H1 (cell line): Measurements from ENCODE around the gene SSX2IP. TPM values are rescaled to one million over a fixed set of nuclear protein-coding genes. Genes with fewer than 3 reads are reported as not detected.

Source experiments
- CTCF ChIA-PET: fragments of 300-600 bp; sonication (Branson Sonifier 250); formaldehyde crosslinking; loops from one replicate; lab custom pipeline; 2021; ENCODE audit not compliant: partially characterized antibody; lab: Charles Lee
- POLR2A ChIA-PET: fragments of 300-600 bp; sonication (Branson Sonifier 250); formaldehyde crosslinking; loops from one replicate; lab custom pipeline; 2021; ENCODE audit warnings: inconsistent platforms; ENCODE audit not compliant: partially characterized antibody; lab: Charles Lee
- DNase-seq, 2 experiments: peaks; one replicate each; pipeline versions ENCODE4 v3.0.0 to v3.0.0-alpha.2; 2010 to 2022; ENCODE audit warnings: low spot score in 2 of 2, low read depth in 1 of 2, mixed read lengths in 1 of 2
- FAIRE-seq: peaks from 2 replicates; lab custom pipeline; 2011; peaks lifted over from hg19 to GRCh38; lab: Jason Lieb, UNC
- H2AFZ ChIP-seq: 2 replicates; pipeline ENCODE4 v1.8.1; 2012; ENCODE audit warnings: low read length, inconsistent platforms
- H2AK5ac ChIP-seq: 2 replicates; pipeline ENCODE4 v1.6.1; 2013; ENCODE audit warnings: low read depth, low read length
- H2BK120ac ChIP-seq: replicated peaks from 2 replicates; pipeline ENCODE3; 2013; ENCODE audit warnings: low read depth, low read length, inconsistent platforms
- H2BK12ac ChIP-seq: 2 replicates; pipeline ENCODE4 v1.6.1; 2013; ENCODE audit warnings: low read depth, low read length
- H2BK15ac ChIP-seq: 2 replicates; pipeline ENCODE4 v1.6.1; 2013; ENCODE audit warnings: low read length
- H2BK20ac ChIP-seq: 2 replicates; pipeline ENCODE4 v1.6.1; 2013; ENCODE audit warnings: low read length
- H2BK5ac ChIP-seq: 2 replicates; pipeline ENCODE4 v1.6.1; 2013; ENCODE audit warnings: low read depth, low read length
- H3K14ac ChIP-seq: 2 replicates; pipeline ENCODE4 v1.6.1; 2013; ENCODE audit warnings: inconsistent platforms; ENCODE audit not compliant: insufficient read length
- H3K18ac ChIP-seq: 2 replicates; pipeline ENCODE4 v1.6.1; 2013; ENCODE audit warnings: low read length; ENCODE audit errors: extremely low read depth
- H3K23ac ChIP-seq: 2 replicates; pipeline ENCODE4 v1.6.1; 2013; ENCODE audit warnings: inconsistent platforms; ENCODE audit not compliant: insufficient read length
- H3K23me2 ChIP-seq: 2 replicates; pipeline ENCODE4 v1.6.1; 2013; ENCODE audit warnings: low read depth, low read length
- H3K27ac ChIP-seq: 2 replicates; pipeline ENCODE4 v1.6.1; 2011; ENCODE audit warnings: low read depth, low read length, inconsistent platforms
- H3K27me3 ChIP-seq, 4 experiments: replicated peaks in 1 of 4; 1 replicate in 1 of 4; 2 replicates in 3 of 4; pipeline versions ENCODE4 v1.6.1 to v1.8.1; 2011 to 2013; ENCODE audit warnings: low read length in 3 of 4, mild to moderate bottlenecking in 3 of 4, inconsistent platforms in 2 of 4, mixed read lengths in 2 of 4, moderate library complexity in 1 of 4; ENCODE audit not compliant: control insufficient read depth in 3 of 4, insufficient read depth in 3 of 4; ENCODE audit errors: extremely low read depth in 1 of 4
- H3K36me3 ChIP-seq, 4 experiments: 2 replicates each; pipeline versions ENCODE4 v1.6.1 to v1.8.1; 2011 to 2013; ENCODE audit warnings: mild to moderate bottlenecking in 4 of 4, low read length in 3 of 4, moderate library complexity in 2 of 4, control low read depth in 1 of 4, inconsistent platforms in 1 of 4; ENCODE audit not compliant: insufficient read depth in 4 of 4, control insufficient read depth in 2 of 4
- H3K4ac ChIP-seq: replicated peaks from 2 replicates; pipeline ENCODE3; 2013; ENCODE audit warnings: low read length, low read depth, mixed read lengths, inconsistent platforms; ENCODE audit not compliant: insufficient read length
- H3K4me1 ChIP-seq, 4 experiments: replicated peaks in 1 of 4; 1 replicate in 1 of 4; 2 replicates in 3 of 4; pipeline versions ENCODE4 v1.6.1 to v1.8.1; 2011 to 2013; ENCODE audit warnings: low read length in 3 of 4, inconsistent platforms in 2 of 4, mixed read lengths in 1 of 4; ENCODE audit not compliant: insufficient read depth in 4 of 4, control insufficient read depth in 3 of 4
- H3K4me2 ChIP-seq, 2 experiments: 2 replicates each; pipeline versions ENCODE4 v1.6.1 to v1.8.1; 2011 to 2013; ENCODE audit warnings: low read depth in 2 of 2, low read length in 2 of 2, control low read depth in 1 of 2, inconsistent platforms in 1 of 2, mild to moderate bottlenecking in 1 of 2; ENCODE audit not compliant: insufficient read depth in 1 of 2
- H3K4me3 ChIP-seq, 4 experiments: fragments of 200-600, 300-600 bp in 1 of 4; sonication (generic), shearing (Covaris generic), sonication (Bioruptor Twin) in 1 of 4; 2 replicates each; pipeline versions ENCODE4 v1.5.1 to v1.8.1; 2011 to 2016; ENCODE audit warnings: low read length in 4 of 4, low read depth in 3 of 4, control low read depth in 2 of 4, inconsistent platforms in 2 of 4, mild to moderate bottlenecking in 2 of 4, mixed read lengths in 1 of 4, moderate library complexity in 1 of 4; ENCODE audit not compliant: insufficient read depth in 2 of 4; ENCODE audit errors: extremely low read depth in 1 of 4
- H3K56ac ChIP-seq: replicated peaks from 2 replicates; pipeline ENCODE3; 2013; ENCODE audit warnings: low read depth, mild to moderate bottlenecking, mixed read lengths, low read length, inconsistent platforms; ENCODE audit not compliant: insufficient read length
- H3K79me1 ChIP-seq: 2 replicates; pipeline ENCODE4 v1.6.1; 2013; ENCODE audit warnings: low read depth, low read length, control low read depth
- H3K79me2 ChIP-seq, 2 experiments: 2 replicates each; pipeline versions ENCODE4 v1.6.1 to v1.8.1; 2012 to 2013; ENCODE audit warnings: low read length in 2 of 2, mild to moderate bottlenecking in 2 of 2, inconsistent platforms in 1 of 2; ENCODE audit not compliant: insufficient read depth in 2 of 2, control insufficient read depth in 1 of 2
- H3K9ac ChIP-seq, 4 experiments: replicated peaks in 1 of 4; 1 replicate in 1 of 4; 2 replicates in 3 of 4; pipeline versions ENCODE4 v1.6.1 to v1.8.1; 2011 to 2013; ENCODE audit warnings: low read depth in 3 of 4, low read length in 3 of 4, control low read depth in 2 of 4, mild to moderate bottlenecking in 2 of 4, moderate library complexity in 2 of 4, inconsistent platforms in 1 of 4; ENCODE audit errors: extremely low read depth in 1 of 4
- H3K9me3 ChIP-seq, 2 experiments: 2 replicates each; pipeline versions ENCODE4 v1.6.1 to v1.8.1; 2012 to 2013; ENCODE audit warnings: mild to moderate bottlenecking in 2 of 2, moderate library complexity in 2 of 2, control low read depth in 1 of 2, inconsistent platforms in 1 of 2, low read depth in 1 of 2, low read length in 1 of 2, mixed read lengths in 1 of 2; ENCODE audit not compliant: insufficient read depth in 2 of 2
- H4K20me1 ChIP-seq, 2 experiments: replicated peaks in 1 of 2; 2 replicates each; pipeline versions ENCODE3 to v1.8.1; 2011 to 2013; ENCODE audit warnings: inconsistent platforms in 2 of 2, low read length in 2 of 2, mild to moderate bottlenecking in 1 of 2; ENCODE audit not compliant: insufficient read depth in 2 of 2, control insufficient read depth in 1 of 2
- H4K5ac ChIP-seq: 2 replicates; pipeline ENCODE4 v1.6.1; 2013; ENCODE audit warnings: low read length, low read depth, mixed read lengths, inconsistent platforms; ENCODE audit not compliant: insufficient read length
- H4K8ac ChIP-seq: 2 replicates; pipeline ENCODE4 v1.8.0; 2013; ENCODE audit warnings: mild to moderate bottlenecking, moderate library complexity, low read length, inconsistent platforms; ENCODE audit not compliant: insufficient read depth; ENCODE audit errors: extremely low read depth
- H4K91ac ChIP-seq: replicated peaks from 2 replicates; pipeline ENCODE3; 2013; ENCODE audit warnings: low read length, mixed read lengths, inconsistent platforms; ENCODE audit not compliant: insufficient read length
- CEBPB ChIP-seq: IDR thresholded peaks from 2 replicates; pipeline ENCODE4 v1.6.1; 2012; ENCODE audit warnings: low read depth, low read length
- CHD1 ChIP-seq: IDR thresholded peaks from 2 replicates; pipeline ENCODE4 v1.6.1; 2012; ENCODE audit warnings: low read depth, low read length, improper control_type of control experiment
- CTBP2 ChIP-seq: IDR thresholded peaks from 2 replicates; pipeline ENCODE4 v1.7.0; 2011; ENCODE audit warnings: borderline replicate concordance, mild to moderate bottlenecking, moderate library complexity, mixed read lengths, low read length; ENCODE audit not compliant: insufficient read depth, insufficient read length
- GABPA ChIP-seq: IDR thresholded peaks from 2 replicates; pipeline ENCODE4 v1.6.1; 2011; ENCODE audit warnings: mild to moderate bottlenecking, low read length, moderate library complexity, borderline replicate concordance; ENCODE audit not compliant: insufficient read depth
- JUND ChIP-seq: IDR thresholded peaks from 2 replicates; pipeline ENCODE4 v1.6.1; 2011; ENCODE audit warnings: mild to moderate bottlenecking, improper control_type of control experiment, low read length
- KDM4A ChIP-seq: IDR thresholded peaks from one replicate; pipeline ENCODE4 v1.7.1; 2012; ENCODE audit warnings: low read depth, mild to moderate bottlenecking, moderate library complexity, low read length, inconsistent platforms; ENCODE audit not compliant: severe bottlenecking
- NRF1 ChIP-seq: IDR thresholded peaks from 2 replicates; pipeline ENCODE4 v1.6.1; 2011; ENCODE audit warnings: mild to moderate bottlenecking, low read depth, low read length, improper control_type of control experiment
- POLR2AphosphoS5 ChIP-seq: IDR thresholded peaks from 2 replicates; pipeline ENCODE4 v1.6.1; 2011; ENCODE audit warnings: low read depth, low read length
- POU5F1 ChIP-seq: IDR thresholded peaks from 2 replicates; pipeline ENCODE4 v1.6.1; 2011; ENCODE audit warnings: low read depth, mild to moderate bottlenecking, low read length, moderate library complexity
- SIRT6 ChIP-seq: IDR thresholded peaks from one replicate; pipeline ENCODE4 v1.7.1; 2012; ENCODE audit warnings: low read length, inconsistent platforms
- SP4 ChIP-seq: IDR thresholded peaks from 2 replicates; pipeline ENCODE4 v1.6.1; 2012; ENCODE audit warnings: low read length, inconsistent platforms
- SUZ12 ChIP-seq: fragments of 200-600 bp; sonication (generic); IDR thresholded peaks from 2 replicates; pipeline ENCODE4 v1.6.1; 2012; ENCODE audit warnings: mild to moderate bottlenecking, inconsistent platforms, low read length, moderate library complexity, mixed read lengths
- TBP ChIP-seq: IDR thresholded peaks from 2 replicates; pipeline ENCODE4 v1.6.1; 2011; ENCODE audit warnings: low read depth, low read length, improper control_type of control experiment
- TCF12 ChIP-seq: IDR thresholded peaks from 2 replicates; pipeline ENCODE4 v1.6.1; 2011; ENCODE audit warnings: low read depth, mild to moderate bottlenecking, low read length
- ZNF274 ChIP-seq: IDR thresholded peaks from 2 replicates; pipeline ENCODE4 v1.7.0; 2012; ENCODE audit warnings: low read length, borderline replicate concordance; ENCODE audit errors: extremely low read depth
- WGBS, 2 experiments: shearing (Covaris generic) in 1 of 2; methylation state at CpG; one replicate each; pipeline versions ENCODE4 v1.1.6 to v1.1.7; 2013 to 2015; ENCODE audit warnings: low lambda C conversion rate in 2 of 2, mixed read lengths in 2 of 2, inconsistent platforms in 1 of 2, low coverage in 1 of 2, missing lambda C conversion rate in 1 of 2; ENCODE audit not compliant: insufficient replicate concordance in 2 of 2, insufficient coverage in 1 of 2, insufficient read length in 1 of 2; ENCODE audit errors: extremely low coverage in 1 of 2, missing lambda C conversion rate in 1 of 2; 5-methylcytosine and 5-hydroxymethylcytosine counted together
- polyA plus RNA-seq, 7 experiments: library from polyadenylated mRNA; depleted of rRNA in 3 of 7; stranded (reverse) in 5 of 7; unstranded in 2 of 7; fragments of >200 nt in 5 of 7; fragments of 200-250 nt in 2 of 7; gene quantifications; 1 replicate in 5 of 7; 2 replicates in 1 of 7; 4 replicates in 1 of 7; pipeline versions ENCODE4 v1.2.1 to v1.2.3, GENCODE V29; 2011 to 2013; ENCODE audit warnings: missing spikeins in 2 of 7, mixed read lengths in 2 of 7
- total RNA-seq: library from RNA; stranded (reverse); fragmentation: NEBNext Ultra II Directional; extraction: Animal tissue kit (Norgen Biotek cat#: 25700); gene quantifications from 2 replicates; pipeline ENCODE4 v1.2.1, GENCODE V29; 2021

Gene SSX2IP
- total and polyA plus RNA-seq, 2 of the 8 experiments (the other 6 are each of a cell fraction or from before 2014, with no cell fraction given): 4.0 to 31.3 TPM

DNA sequence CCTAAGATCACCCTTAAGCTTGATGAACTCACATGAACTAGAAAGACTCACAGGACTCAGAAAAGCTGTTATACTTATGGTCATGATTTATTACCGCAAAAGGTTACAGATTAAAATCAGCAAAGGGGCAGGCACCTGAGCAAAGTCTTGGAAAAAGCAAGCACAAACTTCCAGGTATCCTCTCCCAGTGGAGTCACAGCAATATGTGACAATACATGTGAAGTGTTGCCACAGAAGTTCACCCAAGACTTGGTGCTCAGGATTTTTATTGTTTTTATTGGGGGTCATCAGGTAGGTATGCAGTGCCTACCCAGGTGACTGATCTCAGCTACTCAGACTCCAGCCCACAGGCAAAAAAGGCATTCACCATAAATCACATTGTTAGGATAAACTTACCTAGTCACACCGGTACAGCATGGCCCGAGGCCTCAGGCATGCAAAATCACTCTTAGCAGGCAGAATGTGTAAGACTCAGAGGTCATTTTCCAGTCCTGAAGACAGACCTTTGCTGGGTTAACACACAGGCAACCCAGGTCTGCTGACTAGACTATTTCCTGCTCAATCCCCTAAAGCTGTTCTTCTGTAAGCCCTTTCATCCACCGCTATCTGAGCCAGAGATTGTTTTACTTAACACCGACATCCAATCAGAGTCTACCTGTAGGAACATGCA is 55.6 kb downstream of the SSX2IP start:
- TF ChIP-seq TCF12 (no peak), ZNF274 (no peak), SIRT6 (no peak), SUZ12 (no peak), KDM4A (no peak), POLR2AphosphoS5 (no peak), NRF1 (no peak), POU5F1 (no peak), CTBP2 (no peak), GABPA (no peak), JUND (no peak), TBP (no peak), SP4 (no peak), CEBPB (no peak), CHD1 (no peak)
- Histone ChIP-seq H2AFZ (peak overlapping the region; percentile 57), H2BK120ac (no peak overlapping the region), H4K5ac (no peak overlapping the region), H3K4ac (no peak overlapping the region), H3K27ac (no peak overlapping the region), H3K79me1 (no peaks in the 10 kb centered on the region), H3K9me3 (0 out of 4 replicates have a peak, but pooled peaks cover 0 to 4% of the 10 kb centered on the region in 2 experiments), H3K4me2 (no peak overlapping the region), H3K36me3 (no peaks in the 10 kb centered on the region), H3K14ac (no peak overlapping the region), H2BK20ac (no peak overlapping the region), H3K9ac (no peak overlapping the region), H3K56ac (no peak overlapping the region), H3K4me1 (no peaks in the 10 kb centered on the region), H2BK15ac (no peak overlapping the region), H3K18ac (no peak overlapping the region), H2BK12ac (no peak overlapping the region), H2AK5ac (no peak overlapping the region), H3K79me2 (no peaks in the 10 kb centered on the region), H3K23ac (no peak overlapping the region), H4K91ac (no peak overlapping the region), H4K20me1 (no peaks in the 10 kb centered on the region), H3K23me2 (no peaks in the 10 kb centered on the region), H4K8ac (no peak overlapping the region), H3K4me3 (no peak overlapping the region), H3K27me3 (no peaks in the 10 kb centered on the region), H2BK5ac (no peak overlapping the region)
- WGBS, 2 experiments: 92% methylated on average over 5 of the region's 5 CpGs; no CpG with 5 or more reads in 1 of the 2 experiments
- DNase-seq (peak in 1 of 2 experiments; percentile 25), FAIRE-seq (no peak)
- CTCF ChIA-PET: interaction anchor here (1.0 to 1.7 kb wide), 2 partner anchors 119 to 139 kb away, joined by 3 to 9 read pairs; no protein-coding TSS in a partner anchor
- POLR2A ChIA-PET: no interaction called here
